Adipocyte (in vitro differentiated cells): Measurements from ENCODE around the gene SCTR.

Source experiments
- DNase-seq: peaks from one replicate; pipeline ENCODE4 v3.0.0-alpha.2; 2015; ENCODE audit warnings: low read depth
- H3K27me3 ChIP-seq: replicated peaks from 2 replicates; pipeline ENCODE4 v1.7.0; 2013; ENCODE audit warnings: mild to moderate bottlenecking, low read length, moderate library complexity; ENCODE audit not compliant: control insufficient read depth, insufficient read depth
- H3K36me3 ChIP-seq: 2 replicates; pipeline ENCODE4 v1.7.0; 2013; ENCODE audit warnings: low read length, mild to moderate bottlenecking, moderate library complexity; ENCODE audit not compliant: control insufficient read depth, insufficient read depth, severe bottlenecking
- H3K4me1 ChIP-seq: 2 replicates; pipeline ENCODE4 v1.7.0; 2013; ENCODE audit warnings: mild to moderate bottlenecking, low read length, moderate library complexity; ENCODE audit not compliant: control insufficient read depth, insufficient read depth
- H3K4me3 ChIP-seq: 2 replicates; pipeline ENCODE4 v1.7.0; 2013; ENCODE audit warnings: mild to moderate bottlenecking, low read length, moderate library complexity
- H3K9ac ChIP-seq: 2 replicates; pipeline ENCODE4 v1.7.0; 2013; ENCODE audit warnings: mild to moderate bottlenecking, low read length, moderate library complexity
- H3K9me3 ChIP-seq: 2 replicates; pipeline ENCODE4 v1.7.0; 2013; ENCODE audit warnings: mild to moderate bottlenecking, low read length, moderate library complexity; ENCODE audit not compliant: control insufficient read depth

The SCTR gene

DNA sequence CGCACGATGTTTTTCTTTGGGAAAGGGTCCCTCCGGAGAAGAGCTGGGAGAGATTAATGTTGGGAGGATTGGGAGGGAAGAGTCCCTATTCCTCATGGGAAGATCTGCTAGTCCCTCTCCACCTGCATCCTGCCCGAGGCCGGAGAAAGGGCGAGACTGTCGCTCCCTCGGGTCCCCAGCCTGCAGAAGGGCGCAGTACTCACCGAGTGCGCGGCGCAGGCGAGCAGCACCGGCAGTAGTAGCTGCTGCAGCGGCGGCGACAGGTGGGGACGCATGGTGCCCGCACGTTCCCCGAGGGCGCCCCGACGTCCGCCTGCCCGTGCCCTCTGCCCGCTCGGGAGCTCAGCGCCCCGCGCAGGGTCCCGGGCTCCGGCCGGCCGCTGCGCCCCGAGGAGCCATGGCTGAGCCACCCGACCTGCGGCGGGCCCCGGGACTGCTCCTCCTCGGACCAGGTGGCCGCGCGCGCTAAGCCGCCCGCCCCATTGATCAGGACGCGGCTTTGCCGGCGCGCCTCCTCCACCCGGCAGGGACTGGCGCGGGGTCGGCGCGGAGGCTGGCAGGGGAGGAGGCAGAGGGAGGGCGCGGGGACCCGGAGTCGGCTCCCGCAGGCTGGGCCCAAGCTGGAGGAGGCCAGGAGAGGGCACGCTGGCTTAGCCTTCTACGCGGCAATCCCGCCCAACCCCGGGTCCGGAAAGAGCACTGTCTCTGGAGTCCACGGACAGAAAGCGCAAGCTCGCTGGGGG lies at the start of gene SCTR:
Gene SCTR, minus strand, starts transcription at position 532 of the 743 bp plus-strand sequence. Its CDS starts 257 bp downstream, at position 275.
- Histone ChIP-seq H3K4me1 (no peaks in the 10 kb centered on the region), H3K27me3 (peaks cover 61% of the 10 kb centered on the region), H3K4me3 (no peak within 1 kb of the TSS), H3K9me3 (no peaks in the 10 kb centered on the region), H3K36me3 (no peaks in the 10 kb centered on the region), H3K9ac (no peak within 1 kb of the TSS)
- no peak for DNase-seq

DNA sequence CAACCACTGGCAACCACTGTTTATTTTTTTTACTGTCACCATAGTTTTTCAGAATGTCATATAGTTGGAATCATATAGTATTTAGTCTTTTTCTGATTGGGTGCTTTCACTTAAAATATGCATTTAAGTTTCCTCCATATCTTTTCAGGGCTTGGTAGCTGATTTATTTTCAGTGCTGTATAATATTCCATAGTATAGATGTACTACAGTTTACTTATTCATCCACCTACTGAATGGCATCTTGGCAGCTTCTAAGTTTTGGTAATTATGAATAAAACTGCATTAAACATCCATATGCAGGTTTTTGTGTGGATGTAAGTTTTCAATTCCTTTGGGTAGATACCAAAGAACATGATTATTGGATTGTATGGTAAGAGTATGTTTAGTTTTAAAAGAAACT lies 43.0 kb upstream of the SCTR start:
- no peak overlapping the region for H3K4me3 ChIP-seq
- H3K9ac ChIP-seq, result no peak overlapping the region
- no peaks in the 10 kb centered on the region for H3K4me1 ChIP-seq
- no peak for DNase-seq
- no peaks in the 10 kb centered on the region for H3K27me3 ChIP-seq
- no peaks in the 10 kb centered on the region for H3K36me3 ChIP-seq
- H3K9me3 ChIP-seq, result peaks cover 5% of the 10 kb centered on the region

DNA sequence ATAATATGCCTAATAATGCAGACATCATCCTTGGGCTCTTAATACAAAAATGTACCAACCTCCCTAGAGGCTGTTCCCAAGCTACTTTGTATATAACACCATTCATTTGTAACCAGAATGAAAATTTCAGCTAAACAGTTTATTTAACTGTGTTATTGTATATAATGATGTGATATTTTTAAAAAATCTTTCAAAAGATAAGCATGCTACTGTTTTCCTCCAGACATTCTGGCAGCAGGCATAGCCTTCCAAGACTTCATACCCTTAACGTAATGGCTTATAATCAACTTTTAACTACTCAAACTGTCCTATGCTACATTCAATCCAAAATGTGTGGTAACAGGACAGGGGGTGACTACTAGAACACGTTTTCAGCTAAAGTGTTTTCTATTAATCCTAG lies 41.2 kb upstream of the SCTR start:
- Histone ChIP-seq H3K4me1 (no peaks in the 10 kb centered on the region), H3K9me3 (peaks cover 5% of the 10 kb centered on the region), H3K9ac (no peak overlapping the region), H3K36me3 (no peaks in the 10 kb centered on the region), H3K4me3 (no peak overlapping the region), H3K27me3 (no peaks in the 10 kb centered on the region)
- no peak for DNase-seq

DNA sequence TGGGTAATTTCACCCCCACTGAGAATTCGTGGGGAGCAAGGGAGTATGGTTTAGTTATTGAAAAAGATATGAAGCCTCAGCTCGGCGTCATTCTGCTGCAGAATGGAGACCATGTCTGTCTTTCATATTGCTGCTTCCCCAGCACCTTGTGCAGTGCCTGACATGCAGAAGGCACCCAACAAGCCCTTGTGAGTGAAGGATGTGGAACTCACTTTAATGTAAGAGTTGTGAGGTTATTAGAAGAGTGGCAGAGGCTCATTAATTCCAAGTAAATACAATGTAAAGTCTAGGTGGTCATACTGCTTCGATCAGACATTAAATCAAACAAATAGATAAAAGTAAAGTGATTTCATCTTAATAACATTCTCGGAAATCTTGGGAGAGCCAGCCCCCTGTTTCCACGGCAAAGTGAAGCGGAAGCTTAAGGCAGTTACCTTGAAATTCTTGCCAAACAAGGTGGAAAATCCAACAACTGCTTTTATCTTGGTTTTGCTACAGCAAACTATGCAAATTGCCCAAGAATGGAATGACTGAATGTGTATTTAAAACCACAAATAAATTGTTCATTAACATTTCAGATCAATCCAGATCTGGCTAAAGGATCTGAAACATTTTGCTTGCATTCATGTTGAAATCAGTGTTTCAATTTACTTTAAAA lies 29.5 kb upstream of the SCTR start:
- H3K9ac ChIP-seq, result no peak overlapping the region
- no peak for DNase-seq
- H3K27me3 ChIP-seq, result peaks cover 16% of the 10 kb centered on the region
- no peaks in the 10 kb centered on the region for H3K4me1 ChIP-seq
- H3K4me3 ChIP-seq, result no peak overlapping the region
- no peaks in the 10 kb centered on the region for H3K36me3 ChIP-seq
- no peaks in the 10 kb centered on the region for H3K9me3 ChIP-seq

- Histone ChIP-seq H3K9me3 (no peaks in the 10 kb centered on the region), H3K27me3 (peaks cover 16% of the 10 kb centered on the region), H3K9ac (no peak overlapping the region), H3K4me3 (no peak overlapping the region), H3K36me3 (no peaks in the 10 kb centered on the region), H3K4me1 (no peaks in the 10 kb centered on the region)
- DNase-seq, result no peak
Measured at GRCh38 chr2:119552902-119553301, 28.6 kb upstream of the SCTR start.

DNA sequence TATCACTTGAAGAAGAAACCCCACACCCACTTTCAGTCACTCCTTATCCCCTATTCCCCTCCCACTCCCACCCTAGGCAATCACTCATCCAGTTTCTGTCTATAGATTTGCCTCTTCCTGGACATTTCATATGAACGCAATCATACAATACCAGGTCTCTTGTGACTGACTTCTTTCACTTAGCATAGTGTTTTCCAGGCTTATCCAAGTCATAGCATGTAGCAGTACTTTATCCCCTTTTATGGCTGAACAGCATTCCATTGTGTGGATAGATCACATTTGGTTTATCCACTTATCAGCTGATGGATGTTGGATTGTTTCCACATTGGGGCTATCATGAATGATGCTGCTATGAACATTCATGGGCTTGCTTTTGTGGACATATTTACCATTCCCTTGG lies 26.6 kb upstream of the SCTR start:
- H3K4me1 ChIP-seq, result no peaks in the 10 kb centered on the region
- no peak for DNase-seq
- H3K36me3 ChIP-seq, result no peaks in the 10 kb centered on the region
- peaks cover 9% of the 10 kb centered on the region for H3K27me3 ChIP-seq
- H3K9me3 ChIP-seq, result no peaks in the 10 kb centered on the region
- H3K4me3 ChIP-seq, result no peak overlapping the region
- no peak overlapping the region for H3K9ac ChIP-seq

DNA sequence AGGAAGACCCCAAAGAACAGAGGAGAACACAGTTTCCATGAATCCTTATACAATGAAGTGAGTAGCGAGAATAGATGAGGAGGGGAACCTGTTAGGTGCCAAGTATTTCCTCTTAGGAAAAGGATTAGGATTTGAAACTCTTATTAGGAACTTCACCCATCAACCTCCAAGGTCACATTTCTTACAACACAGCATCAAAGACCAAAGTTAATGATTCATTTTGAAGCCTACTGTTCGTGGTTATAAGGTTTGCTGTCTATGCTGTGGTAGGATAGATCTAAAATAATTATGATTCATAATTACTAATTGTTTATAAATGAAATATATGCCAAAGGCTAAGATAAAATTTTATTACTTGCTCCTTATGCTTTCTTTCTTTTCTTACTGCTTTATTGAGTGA lies 26.1 kb upstream of the SCTR start:
- Histone ChIP-seq H3K9ac (no peak overlapping the region), H3K9me3 (no peaks in the 10 kb centered on the region), H3K4me3 (no peak overlapping the region), H3K27me3 (peaks cover 7% of the 10 kb centered on the region), H3K36me3 (no peaks in the 10 kb centered on the region), H3K4me1 (peaks cover 3% of the 10 kb centered on the region)
- no peak for DNase-seq

DNA sequence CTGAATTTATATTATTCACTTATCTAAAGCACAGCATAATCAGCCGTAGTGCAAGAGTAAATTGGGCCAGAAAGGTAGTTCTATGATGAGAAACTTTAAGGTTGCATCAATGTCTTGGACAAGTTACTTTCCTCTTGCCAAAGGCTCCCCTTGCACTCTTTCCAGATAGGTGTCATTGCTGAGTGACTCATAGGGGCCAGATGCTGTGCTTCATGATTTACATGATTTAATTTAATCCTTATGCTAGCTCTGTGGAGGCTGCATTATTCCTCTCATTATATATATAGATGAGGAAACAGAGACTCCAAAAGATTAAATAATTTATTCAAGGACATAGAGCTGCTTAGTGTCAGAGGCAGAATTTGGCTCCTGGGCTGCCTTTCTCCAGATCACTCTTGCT lies 25.0 kb upstream of the SCTR start:
- H3K4me3 ChIP-seq, result no peak overlapping the region
- H3K36me3 ChIP-seq, result no peaks in the 10 kb centered on the region
- no peak for DNase-seq
- H3K9ac ChIP-seq, result no peak overlapping the region
- H3K4me1 ChIP-seq, result peaks cover 11% of the 10 kb centered on the region
- H3K9me3 ChIP-seq, result no peaks in the 10 kb centered on the region
- H3K27me3 ChIP-seq, result peaks cover 4% of the 10 kb centered on the region

DNA sequence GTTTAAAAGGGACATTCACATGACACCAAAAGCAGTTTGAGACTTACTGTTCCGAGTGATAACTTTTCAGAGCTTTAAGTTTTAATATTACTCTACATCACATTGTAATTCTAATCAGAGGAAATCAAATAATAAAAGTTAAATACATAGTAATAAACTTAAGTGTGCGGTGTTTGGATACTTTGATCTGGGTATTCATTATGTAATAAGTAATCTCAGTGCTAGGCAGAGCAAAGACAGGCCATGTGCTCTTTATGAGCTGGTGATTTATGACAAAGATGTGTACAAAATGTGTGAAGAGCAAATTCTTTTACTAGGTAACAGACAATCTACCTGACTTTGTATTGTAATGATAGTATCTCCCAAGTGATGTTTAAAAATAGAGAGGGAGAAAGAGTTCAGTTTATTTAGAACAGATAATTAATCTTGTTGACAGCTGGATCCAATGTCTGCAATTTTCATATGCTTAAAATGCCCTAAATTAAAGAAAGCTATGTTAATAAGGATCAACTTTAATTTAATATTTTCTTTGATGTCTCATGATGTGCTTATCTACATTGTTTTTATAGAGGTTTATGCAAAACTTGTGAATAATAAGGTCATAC lies 24.3 kb upstream of the SCTR start:
- Histone ChIP-seq H3K27me3 (peaks cover 1% of the 10 kb centered on the region), H3K4me3 (no peak overlapping the region), H3K9ac (no peak overlapping the region), H3K9me3 (no peaks in the 10 kb centered on the region), H3K36me3 (no peaks in the 10 kb centered on the region), H3K4me1 (peaks cover 14% of the 10 kb centered on the region)
- DNase-seq, result no peak

DNA sequence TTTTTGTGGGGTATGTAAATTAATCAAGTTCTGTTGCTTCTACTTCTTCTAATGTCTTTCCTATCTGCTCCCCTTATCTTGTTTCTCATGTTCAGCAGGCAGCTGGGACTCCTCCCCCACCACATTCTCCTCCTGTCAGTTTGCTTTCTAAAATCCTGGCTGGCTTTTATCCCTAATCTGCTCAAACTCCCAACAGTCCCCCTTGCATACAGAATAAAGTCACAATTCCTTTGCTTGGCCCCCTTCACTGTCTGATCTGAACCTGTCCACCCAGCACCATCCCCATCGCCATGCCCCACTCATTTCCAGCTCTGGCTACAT lies 22.1 kb upstream of the SCTR start:
- no peak for DNase-seq
- peaks cover 4% of the 10 kb centered on the region for H3K27me3 ChIP-seq
- no peaks in the 10 kb centered on the region for H3K9me3 ChIP-seq
- H3K4me3 ChIP-seq, result no peak overlapping the region
- H3K36me3 ChIP-seq, result no peaks in the 10 kb centered on the region
- H3K9ac ChIP-seq, result no peak overlapping the region
- peaks cover 22% of the 10 kb centered on the region for H3K4me1 ChIP-seq

GRCh38 chr2:119545754-119546446 lies 21.6 kb upstream of the SCTR start:
- H3K9ac ChIP-seq, result peak overlapping the region; percentile 16
- DNase-seq, result no peak
- H3K9me3 ChIP-seq, result no peaks in the 10 kb centered on the region
- H3K36me3 ChIP-seq, result no peaks in the 10 kb centered on the region
- no peak overlapping the region for H3K4me3 ChIP-seq
- H3K27me3 ChIP-seq, result peaks cover 4% of the 10 kb centered on the region
- H3K4me1 ChIP-seq, result peaks cover 22% of the 10 kb centered on the region
